HepG2 (cell line): Measurements from ENCODE around the gene PVALB. TPM values are rescaled to one million over a fixed set of nuclear protein-coding genes. Genes with fewer than 3 reads are reported as not detected.
A peak's percentile ranks its signal among the peaks of the same experiment; 100 is the strongest.

Experiments used
- GATAD1 ChIP-seq: IDR thresholded peaks from 2 replicates; pipeline ENCODE4 v1.6.1; 2016; ENCODE audit warnings: missing genetic modification reagents, missing compliant biosample characterization
- IKZF5 ChIP-seq: IDR thresholded peaks from 2 replicates; pipeline ENCODE4 v1.6.1; 2018; ENCODE audit warnings: missing genetic modification reagents, mild to moderate bottlenecking, missing compliant biosample characterization
- MXD3 ChIP-seq: IDR thresholded peaks from 2 replicates; pipeline ENCODE4 v1.6.1; 2016; ENCODE audit warnings: mild to moderate bottlenecking, missing biosample characterization, missing genetic modification reagents
- TFAP4 ChIP-seq: sonication (generic); IDR thresholded peaks from 2 replicates; pipeline ENCODE4 v1.6.1; 2016; ENCODE audit warnings: low read depth, borderline replicate concordance
- THAP11 ChIP-seq: IDR thresholded peaks from 2 replicates; pipeline ENCODE4 v1.6.1; 2016; ENCODE audit warnings: missing biosample characterization, missing genetic modification reagents
- ZFP1 ChIP-seq: IDR thresholded peaks from 2 replicates; pipeline ENCODE4 v1.6.1; 2016
- polyA plus RNA-seq, 8 experiments: library from polyadenylated mRNA; depleted of rRNA in 3 of 8; stranded (reverse) in 7 of 8; unstranded in 1 of 8; fragments of >200 nt; fragmentation: Illumina TruSeq in 4 of 8; extraction: Trizol in 4 of 8; gene quantifications; 2 replicates each; pipeline versions ENCODE4 v1.2.1 to v1.2.3, GENCODE V29; 2011 to 2016; ENCODE audit warnings: low read depth in 4 of 8, missing spikeins in 1 of 8, mixed read lengths in 1 of 8; ENCODE audit not compliant: insufficient read depth in 1 of 8
- total RNA-seq, 5 experiments: library from RNA; depleted of rRNA; stranded (reverse); fragments of >200 nt; fragmentation: Illumina TruSeq; extraction: Trizol; gene quantifications; 2 replicates each; pipeline ENCODE4 v1.2.3, GENCODE V29; 2016; ENCODE audit warnings: low read depth in 1 of 5
- TF ChIP-seq, protein P1 (sequence below): sonication (generic); formaldehyde crosslinking; IDR thresholded peaks from 2 replicates; pipeline ENCODE4 v1.4.0; 2020; ENCODE audit warnings: missing genetic modification reagents
- TF ChIP-seq, protein P2 (sequence below): sonication (generic); formaldehyde crosslinking; IDR thresholded peaks from 2 replicates; pipeline ENCODE4 v1.4.0; 2020; ENCODE audit warnings: mild to moderate bottlenecking, missing genetic modification reagents
- TF ChIP-seq, protein P3 (sequence below): sonication (generic); formaldehyde crosslinking; IDR thresholded peaks from 2 replicates; pipeline ENCODE4 v1.4.0; 2020; ENCODE audit warnings: missing genetic modification reagents, low read depth, mild to moderate bottlenecking, borderline replicate concordance

The PVALB gene
- total and polyA plus RNA-seq, 2 of the 13 experiments (the other 11 are each of a cell fraction or from before 2014, with no cell fraction given): not detected

DNA sequence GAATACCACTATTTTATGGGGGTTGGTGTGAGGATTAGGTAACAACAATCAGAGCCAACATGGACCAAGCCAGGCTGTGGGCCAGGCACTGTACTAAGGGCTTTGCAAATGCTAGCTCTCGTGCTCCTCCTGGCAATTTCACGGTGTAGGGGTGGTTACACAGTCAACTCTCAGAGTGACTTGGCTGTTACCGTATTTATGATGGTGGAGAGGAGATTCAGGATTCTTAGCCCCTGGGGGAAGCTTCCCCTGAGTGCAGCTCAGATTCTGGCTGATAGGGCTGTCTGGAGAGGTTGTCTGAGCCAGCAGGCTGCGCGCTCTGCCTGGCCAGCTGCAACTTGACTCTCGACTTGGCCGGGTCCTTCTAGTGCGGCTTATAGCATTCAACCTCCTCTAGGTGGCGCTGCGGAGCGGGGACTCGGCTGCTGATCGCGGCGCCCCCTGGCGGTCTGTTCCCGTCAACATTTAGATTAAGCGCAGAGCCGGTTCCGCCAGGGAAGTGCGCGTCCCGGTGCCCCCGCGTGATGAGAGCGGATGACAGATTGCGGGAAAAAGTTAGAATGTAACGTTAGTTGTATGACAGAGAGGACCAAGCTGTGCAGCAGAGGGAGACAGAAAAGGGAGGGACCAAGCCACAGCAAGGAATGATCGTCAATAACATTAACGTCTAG is 39.4 kb upstream of the PVALB start (continued):
- TF ChIP-seq, protein P1, sequence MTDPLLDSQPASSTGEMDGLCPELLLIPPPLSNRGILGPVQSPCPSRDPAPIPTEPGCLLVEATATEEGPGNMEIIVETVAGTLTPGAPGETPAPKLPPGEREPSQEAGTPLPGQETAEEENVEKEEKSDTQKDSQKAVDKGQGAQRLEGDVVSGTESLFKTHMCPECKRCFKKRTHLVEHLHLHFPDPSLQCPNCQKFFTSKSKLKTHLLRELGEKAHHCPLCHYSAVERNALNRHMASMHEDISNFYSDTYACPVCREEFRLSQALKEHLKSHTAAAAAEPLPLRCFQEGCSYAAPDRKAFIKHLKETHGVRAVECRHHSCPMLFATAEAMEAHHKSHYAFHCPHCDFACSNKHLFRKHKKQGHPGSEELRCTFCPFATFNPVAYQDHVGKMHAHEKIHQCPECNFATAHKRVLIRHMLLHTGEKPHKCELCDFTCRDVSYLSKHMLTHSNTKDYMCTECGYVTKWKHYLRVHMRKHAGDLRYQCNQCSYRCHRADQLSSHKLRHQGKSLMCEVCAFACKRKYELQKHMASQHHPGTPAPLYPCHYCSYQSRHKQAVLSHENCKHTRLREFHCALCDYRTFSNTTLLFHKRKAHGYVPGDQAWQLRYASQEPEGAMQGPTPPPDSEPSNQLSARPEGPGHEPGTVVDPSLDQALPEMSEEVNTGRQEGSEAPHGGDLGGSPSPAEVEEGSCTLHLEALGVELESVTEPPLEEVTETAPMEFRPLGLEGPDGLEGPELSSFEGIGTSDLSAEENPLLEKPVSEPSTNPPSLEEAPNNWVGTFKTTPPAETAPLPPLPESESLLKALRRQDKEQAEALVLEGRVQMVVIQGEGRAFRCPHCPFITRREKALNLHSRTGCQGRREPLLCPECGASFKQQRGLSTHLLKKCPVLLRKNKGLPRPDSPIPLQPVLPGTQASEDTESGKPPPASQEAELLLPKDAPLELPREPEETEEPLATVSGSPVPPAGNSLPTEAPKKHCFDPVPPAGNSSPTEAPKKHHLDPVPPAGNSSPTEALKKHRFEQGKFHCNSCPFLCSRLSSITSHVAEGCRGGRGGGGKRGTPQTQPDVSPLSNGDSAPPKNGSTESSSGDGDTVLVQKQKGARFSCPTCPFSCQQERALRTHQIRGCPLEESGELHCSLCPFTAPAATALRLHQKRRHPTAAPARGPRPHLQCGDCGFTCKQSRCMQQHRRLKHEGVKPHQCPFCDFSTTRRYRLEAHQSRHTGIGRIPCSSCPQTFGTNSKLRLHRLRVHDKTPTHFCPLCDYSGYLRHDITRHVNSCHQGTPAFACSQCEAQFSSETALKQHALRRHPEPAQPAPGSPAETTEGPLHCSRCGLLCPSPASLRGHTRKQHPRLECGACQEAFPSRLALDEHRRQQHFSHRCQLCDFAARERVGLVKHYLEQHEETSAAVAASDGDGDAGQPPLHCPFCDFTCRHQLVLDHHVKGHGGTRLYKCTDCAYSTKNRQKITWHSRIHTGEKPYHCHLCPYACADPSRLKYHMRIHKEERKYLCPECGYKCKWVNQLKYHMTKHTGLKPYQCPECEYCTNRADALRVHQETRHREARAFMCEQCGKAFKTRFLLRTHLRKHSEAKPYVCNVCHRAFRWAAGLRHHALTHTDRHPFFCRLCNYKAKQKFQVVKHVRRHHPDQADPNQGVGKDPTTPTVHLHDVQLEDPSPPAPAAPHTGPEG (CRISPR knock-in tag): no peak
- TF ChIP-seq, protein P2, sequence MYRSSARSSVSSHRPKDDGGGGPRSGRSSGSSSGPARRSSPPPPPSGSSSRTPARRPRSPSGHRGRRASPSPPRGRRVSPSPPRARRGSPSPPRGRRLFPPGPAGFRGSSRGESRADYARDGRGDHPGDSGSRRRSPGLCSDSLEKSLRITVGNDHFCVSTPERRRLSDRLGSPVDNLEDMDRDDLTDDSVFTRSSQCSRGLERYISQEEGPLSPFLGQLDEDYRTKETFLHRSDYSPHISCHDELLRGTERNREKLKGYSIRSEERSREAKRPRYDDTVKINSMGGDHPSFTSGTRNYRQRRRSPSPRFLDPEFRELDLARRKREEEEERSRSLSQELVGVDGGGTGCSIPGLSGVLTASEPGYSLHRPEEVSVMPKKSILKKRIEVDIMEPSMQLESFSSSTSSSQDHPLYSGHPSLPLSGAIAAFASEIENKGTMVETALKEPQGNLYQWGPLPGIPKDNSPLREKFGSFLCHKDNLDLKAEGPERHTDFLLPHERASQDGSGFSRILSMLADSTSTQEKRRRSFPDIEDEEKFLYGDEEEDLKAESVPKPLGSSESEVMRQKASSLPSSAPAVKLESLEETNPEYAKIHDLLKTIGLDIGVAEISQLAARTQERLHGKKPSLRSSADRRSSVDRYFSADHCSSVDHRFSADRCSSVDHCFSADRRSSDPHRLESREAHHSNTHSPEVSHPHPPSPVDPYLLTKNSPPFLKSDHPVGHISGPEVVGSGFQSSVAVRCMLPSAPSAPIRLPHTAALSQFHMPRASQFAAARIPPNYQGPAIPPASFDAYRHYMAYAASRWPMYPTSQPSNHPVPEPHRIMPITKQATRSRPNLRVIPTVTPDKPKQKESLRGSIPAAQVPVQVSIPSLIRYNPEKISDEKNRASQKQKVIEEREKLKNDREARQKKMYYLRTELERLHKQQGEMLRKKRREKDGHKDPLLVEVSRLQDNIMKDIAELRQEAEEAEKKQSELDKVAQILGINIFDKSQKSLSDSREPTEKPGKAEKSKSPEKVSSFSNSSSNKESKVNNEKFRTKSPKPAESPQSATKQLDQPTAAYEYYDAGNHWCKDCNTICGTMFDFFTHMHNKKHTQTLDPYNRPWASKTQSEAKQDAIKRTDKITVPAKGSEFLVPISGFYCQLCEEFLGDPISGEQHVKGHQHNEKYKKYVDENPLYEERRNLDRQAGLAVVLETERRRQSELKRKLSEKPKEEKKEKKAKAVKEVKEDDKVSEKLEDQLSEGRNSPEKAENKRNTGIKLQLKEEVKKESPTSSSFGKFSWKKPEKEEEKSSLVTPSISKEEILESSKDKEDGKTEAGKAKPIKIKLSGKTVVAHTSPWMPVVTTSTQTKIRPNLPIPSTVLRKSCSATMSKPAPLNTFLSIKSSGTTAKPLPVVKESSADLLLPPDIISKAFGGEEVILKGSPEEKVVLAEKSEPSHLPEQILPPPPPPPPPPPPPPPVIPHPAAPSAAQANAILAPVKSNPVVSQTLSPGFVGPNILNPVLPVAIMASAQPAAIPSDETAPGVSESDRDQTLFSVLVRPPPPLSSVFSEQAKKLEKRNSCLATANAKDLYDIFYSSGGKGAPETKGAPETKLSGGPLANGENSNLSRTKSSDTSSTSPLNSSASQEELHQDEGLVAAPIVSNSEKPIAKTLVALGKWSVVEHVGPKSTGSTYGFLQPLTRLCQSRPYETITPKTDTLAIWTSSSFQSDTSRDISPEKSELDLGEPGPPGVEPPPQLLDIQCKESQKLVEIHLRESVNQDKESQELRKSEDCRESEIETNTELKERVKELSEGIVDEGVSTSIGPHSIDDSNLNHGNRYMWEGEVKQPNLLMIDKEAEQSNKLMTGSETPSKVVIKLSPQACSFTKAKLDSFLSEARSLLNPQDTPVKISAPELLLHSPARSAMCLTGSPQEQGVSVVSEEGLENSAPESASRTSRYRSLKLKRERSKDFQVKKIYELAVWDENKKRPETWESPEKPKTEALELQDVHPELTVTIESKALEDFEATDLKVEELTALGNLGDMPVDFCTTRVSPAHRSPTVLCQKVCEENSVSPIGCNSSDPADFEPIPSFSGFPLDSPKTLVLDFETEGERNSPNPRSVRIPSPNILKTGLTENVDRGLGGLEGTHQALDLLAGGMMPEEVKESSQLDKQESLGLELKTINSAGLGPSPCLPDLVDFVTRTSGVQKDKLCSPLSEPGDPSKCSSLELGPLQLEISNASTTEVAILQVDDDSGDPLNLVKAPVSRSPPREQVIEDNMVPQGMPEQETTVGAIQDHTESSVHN: 0 out of 2 replicates have a peak, but pooled peaks have one; percentile 10
- TF ChIP-seq IKZF5 (CRISPR knock-in tag): no peak
- 0 out of 2 replicates have a peak, but pooled peaks have one; percentile 20 for TF ChIP-seq GATAD1 (CRISPR knock-in tag)
- no peak for TF ChIP-seq ZFP1
- TF ChIP-seq, protein P3, sequence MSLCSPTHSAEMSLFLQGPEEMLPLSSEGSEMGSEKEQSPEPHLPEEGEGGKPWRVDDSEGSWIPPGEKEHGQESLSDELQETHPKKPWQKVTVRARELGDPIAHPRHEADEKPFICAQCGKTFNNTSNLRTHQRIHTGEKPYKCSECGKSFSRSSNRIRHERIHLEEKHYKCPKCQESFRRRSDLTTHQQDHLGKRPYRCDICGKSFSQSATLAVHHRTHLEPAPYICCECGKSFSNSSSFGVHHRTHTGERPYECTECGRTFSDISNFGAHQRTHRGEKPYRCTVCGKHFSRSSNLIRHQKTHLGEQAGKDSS: peak; percentile 41; the same call in 1 of the 2 replicates
- peak; percentile 60 for TF ChIP-seq THAP11 (CRISPR knock-in tag)
- TF ChIP-seq TFAP4: peak; percentile 20; the same call in 1 of the 2 replicates
- TF ChIP-seq MXD3 (CRISPR knock-in tag): peak; percentile 35; the same call in 1 of the 2 replicates
